OCI-LY1 (cell line): ENCODE results near the gene NR1I2.

Experiments used
- EZH2 ChIP-seq: fragments of 200-600 bp; sonication (generic), shearing (Covaris generic); IDR thresholded peaks from 2 replicates; pipeline ENCODE4 v1.8.0; 2017; ENCODE audit warnings: borderline replicate concordance, mixed run types, mild to moderate bottlenecking, antibody characterized with exemption, low read length, moderate library complexity, mixed read lengths
- TF ChIP-seq, protein P1 (sequence below): fragments of 200-600 bp; sonication (generic), shearing (Covaris generic); IDR thresholded peaks from 2 replicates; pipeline ENCODE4 v1.5.1; 2017; ENCODE audit warnings: mild to moderate bottlenecking, antibody characterized with exemption, low read length, moderate library complexity, mixed read lengths

DNA sequence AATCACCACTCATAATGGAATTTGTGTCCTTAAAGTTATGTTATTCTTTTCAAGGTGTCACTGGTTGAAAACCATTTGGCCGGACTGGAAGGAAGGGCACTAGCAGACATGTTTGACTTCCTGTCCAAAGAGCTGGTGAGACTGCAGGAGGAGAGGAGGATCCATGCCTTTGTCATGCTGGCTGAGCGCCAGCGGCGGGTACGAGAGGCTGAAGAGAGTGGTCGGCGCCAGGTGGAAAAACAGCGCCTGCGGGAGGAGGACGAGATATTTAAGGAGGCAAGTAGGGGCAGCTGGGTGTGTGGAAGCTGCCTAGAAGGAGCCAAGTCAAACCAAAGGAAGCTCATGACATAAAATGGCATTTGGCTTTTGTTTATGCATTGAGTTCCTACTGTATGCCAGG is 38.0 kb upstream of the NR1I2 start:
- TF ChIP-seq EZH2: no peak
- TF ChIP-seq, protein P1, sequence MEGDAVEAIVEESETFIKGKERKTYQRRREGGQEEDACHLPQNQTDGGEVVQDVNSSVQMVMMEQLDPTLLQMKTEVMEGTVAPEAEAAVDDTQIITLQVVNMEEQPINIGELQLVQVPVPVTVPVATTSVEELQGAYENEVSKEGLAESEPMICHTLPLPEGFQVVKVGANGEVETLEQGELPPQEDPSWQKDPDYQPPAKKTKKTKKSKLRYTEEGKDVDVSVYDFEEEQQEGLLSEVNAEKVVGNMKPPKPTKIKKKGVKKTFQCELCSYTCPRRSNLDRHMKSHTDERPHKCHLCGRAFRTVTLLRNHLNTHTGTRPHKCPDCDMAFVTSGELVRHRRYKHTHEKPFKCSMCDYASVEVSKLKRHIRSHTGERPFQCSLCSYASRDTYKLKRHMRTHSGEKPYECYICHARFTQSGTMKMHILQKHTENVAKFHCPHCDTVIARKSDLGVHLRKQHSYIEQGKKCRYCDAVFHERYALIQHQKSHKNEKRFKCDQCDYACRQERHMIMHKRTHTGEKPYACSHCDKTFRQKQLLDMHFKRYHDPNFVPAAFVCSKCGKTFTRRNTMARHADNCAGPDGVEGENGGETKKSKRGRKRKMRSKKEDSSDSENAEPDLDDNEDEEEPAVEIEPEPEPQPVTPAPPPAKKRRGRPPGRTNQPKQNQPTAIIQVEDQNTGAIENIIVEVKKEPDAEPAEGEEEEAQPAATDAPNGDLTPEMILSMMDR: no peak
